K562 (cell line): Measurements from ENCODE around the gene ZNF512B. TPM values are rescaled to one million over a fixed set of nuclear protein-coding genes. Genes with fewer than 3 reads are reported as not detected.

Source experiments
- BCL6 ChIP-seq: fragments of 250-450 bp; sonication (Bioruptor Pico); IDR thresholded peaks from 2 replicates; pipeline ENCODE4 v1.4.0; 2020
- CBX8 ChIP-seq: fragments of 200-600 bp; sonication (generic); IDR thresholded peaks from 2 replicates; pipeline ENCODE4 v1.6.1; 2012; ENCODE audit warnings: borderline replicate concordance, mixed run types, low read depth, mild to moderate bottlenecking, moderate library complexity, mixed read lengths, low read length, control low read depth, inconsistent platforms; ENCODE audit not compliant: poor library complexity, severe bottlenecking; ENCODE audit errors: extremely low read depth
- KDM5B ChIP-seq: fragments of 200-600 bp; sonication (generic); IDR thresholded peaks from 2 replicates; pipeline ENCODE4 v1.6.1; 2012; ENCODE audit warnings: low read depth, mild to moderate bottlenecking, moderate library complexity, low read length, control low read depth, inconsistent platforms; ENCODE audit not compliant: insufficient replicate concordance
- PHF8 ChIP-seq: fragments of 200-600 bp; sonication (generic); IDR thresholded peaks from 2 replicates; pipeline ENCODE4 v1.6.1; 2012; ENCODE audit warnings: mixed run types, mild to moderate bottlenecking, inconsistent platforms, low read length, moderate library complexity, borderline replicate concordance
- POLR2AphosphoS5 ChIP-seq: IDR thresholded peaks from 2 replicates; pipeline ENCODE4 v1.6.1; 2011; ENCODE audit warnings: mild to moderate bottlenecking, low read depth, low read length, moderate library complexity; ENCODE audit not compliant: control insufficient read depth, insufficient read depth
- RBM22 ChIP-seq: fragments of 200-400 bp; formaldehyde crosslinking; IDR thresholded peaks from 2 replicates; pipeline ENCODE4 v1.6.1; 2018; ENCODE audit warnings: low read length, low read depth; ENCODE audit not compliant: poor library complexity, severe bottlenecking
- SAP30 ChIP-seq: fragments of 200-600 bp; sonication (generic); IDR thresholded peaks from 2 replicates; pipeline ENCODE4 v1.6.1; 2012; ENCODE audit warnings: borderline replicate concordance, low read depth, mild to moderate bottlenecking, moderate library complexity, low read length, control low read depth, inconsistent platforms; ENCODE audit not compliant: insufficient read depth, poor library complexity, severe bottlenecking
- SRSF7 ChIP-seq: fragments of 200-400 bp; formaldehyde crosslinking; optimal IDR thresholded peaks from 2 replicates; pipeline ENCODE3; 2017; ENCODE audit warnings: mild to moderate bottlenecking, low read depth, low read length
- TAF1 ChIP-seq: IDR thresholded peaks from 2 replicates; pipeline ENCODE4 v1.6.1; 2011; ENCODE audit warnings: mild to moderate bottlenecking, low read length, moderate library complexity; ENCODE audit not compliant: insufficient read depth, control insufficient read depth, severe bottlenecking; ENCODE audit errors: extremely low read depth
- TFAM ChIP-seq: fragments of 250-450 bp; sonication (Bioruptor Pico); conservative IDR thresholded peaks from 2 replicates; pipeline ENCODE4 v1.5.0; 2021; ENCODE audit warnings: mild to moderate bottlenecking, moderate library complexity
- TRIM24 ChIP-seq, 2 experiments: fragments of 450-650 bp; IDR thresholded peaks; 2 replicates each; pipeline ENCODE4 v1.6.1; 2016
- polyA plus RNA-seq, 8 experiments: library from polyadenylated mRNA; depleted of rRNA in 4 of 8; stranded (reverse) in 5 of 8; unstranded in 3 of 8; fragments of >200 nt; fragmentation: Nextera tagmentation in 2 of 8; fragmentation: Illumina TruSeq in 1 of 8; extraction: Ambion mirVana in 2 of 8; extraction: Trizol in 1 of 8; gene quantifications; 2 replicates each; pipeline versions ENCODE4 v1.2.1 to v1.2.3, GENCODE V29; 2011 to 2014; ENCODE audit warnings: inconsistent platforms in 1 of 8, missing spikeins in 1 of 8
- total RNA-seq, 7 experiments: library from RNA; depleted of rRNA in 6 of 7; stranded (reverse); fragments of >200 nt in 6 of 7; fragmentation: Illumina TruSeq in 2 of 7; extraction: Trizol in 2 of 7; gene quantifications; 2 replicates each; pipeline versions ENCODE4 v1.2.1 to v1.2.3, GENCODE V29; 2011 to 2021; ENCODE audit warnings: low replicate concordance in 1 of 7
- TF ChIP-seq, protein P1 (sequence below), 3 experiments: fragments of 200-800 bp in 1 of 3; fragments of 250-450 bp in 1 of 3; fragments of 450-650 bp in 1 of 3; sonication (Bioruptor Pico) in 1 of 3; sonication (Bioruptor generic) in 1 of 3; formaldehyde crosslinking in 1 of 3; IDR thresholded peaks; 2 replicates each; pipeline versions ENCODE4 v1.6.1 to v1.8.0; 2016 to 2022; ENCODE audit warnings: mild to moderate bottlenecking in 2 of 3, missing genetic modification characterization in 2 of 3, missing compliant biosample characterization in 1 of 3, moderate library complexity in 1 of 3
- TF ChIP-seq, protein P2 (sequence below), 2 experiments: fragments of 450-650 bp; conservative IDR thresholded peaks; 2 replicates each; pipeline ENCODE4 v1.6.1; 2017; ENCODE audit warnings: mild to moderate bottlenecking in 2 of 2, moderate library complexity in 2 of 2
- TF ChIP-seq, protein P3 (sequence below), 2 experiments: fragments of 150-350 bp in 1 of 2; IDR thresholded peaks; 2 replicates each; pipeline ENCODE4 v1.6.1; 2012 to 2016; ENCODE audit warnings: low read depth in 2 of 2, low read length in 2 of 2, mild to moderate bottlenecking in 1 of 2, moderate library complexity in 1 of 2

Gene ZNF512B
- total and polyA plus RNA-seq, 9 of the 15 experiments (the other 6 are each of a cell fraction or from before 2014, with no cell fraction given) = 0.01 to 27.8 (median 8.2) TPM

DNA sequence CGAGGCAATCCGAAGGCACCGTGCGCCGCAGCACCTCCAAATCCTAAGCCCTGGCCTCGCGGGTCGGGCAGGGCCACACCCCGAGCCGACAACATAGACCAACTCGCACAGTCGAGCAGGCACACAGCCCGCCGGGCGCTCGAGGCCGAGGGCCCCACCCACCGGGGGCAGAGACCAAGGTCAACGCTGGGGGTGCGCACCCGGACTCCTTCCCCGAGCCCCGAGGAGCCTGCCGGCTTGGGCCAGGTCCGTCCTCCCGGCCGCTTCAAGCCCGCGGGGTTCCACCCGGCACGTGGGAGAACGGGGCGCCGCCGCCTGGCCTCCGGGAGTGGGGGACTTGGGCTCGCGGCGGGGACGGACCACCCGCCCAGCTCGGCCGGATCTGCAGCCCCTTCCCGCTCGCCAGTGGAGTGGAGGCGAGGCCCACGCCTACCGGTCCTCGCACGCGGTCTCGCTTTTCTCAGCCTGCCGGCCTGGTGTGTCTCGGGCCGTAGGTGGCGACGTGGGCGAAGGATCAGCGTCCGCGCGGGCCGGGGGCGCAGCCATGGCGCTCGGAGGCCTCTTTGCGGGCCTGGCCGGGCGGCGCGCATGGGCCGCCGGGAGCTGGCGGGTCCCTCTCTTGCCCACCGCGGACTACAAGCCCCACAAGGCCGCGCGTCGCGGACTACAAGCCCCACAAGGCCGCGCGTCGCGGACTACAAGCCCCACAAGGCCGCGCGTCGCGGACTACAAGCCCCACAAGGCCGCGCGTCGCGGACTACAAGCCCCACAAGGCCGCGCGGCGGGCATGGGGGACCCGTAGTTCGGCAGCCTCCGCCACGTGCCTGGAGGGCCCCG is 13.7 kb downstream of the ZNF512B start, which contains the start of gene UCKL1 (continued):
- TF ChIP-seq TAF1 (peak; percentile 61), BCL6 (CRISPR knock-in tag) (peak; percentile 65), CBX8 (no peak), POLR2AphosphoS5 (peak; percentile 73), SRSF7 (no peak), KDM5B (peak; percentile 93), TFAM (CRISPR knock-in tag) (no peak), RBM22 (peak; percentile 83), SAP30 (peak; percentile 60), TRIM24 (IDR thresholded peaks at IDR 0.05) (0 out of 4 replicates have a peak, but pooled peaks of 1 of the 2 experiments have one; percentile 24), PHF8 (peak; percentile 94)
- TF ChIP-seq, protein P1, sequence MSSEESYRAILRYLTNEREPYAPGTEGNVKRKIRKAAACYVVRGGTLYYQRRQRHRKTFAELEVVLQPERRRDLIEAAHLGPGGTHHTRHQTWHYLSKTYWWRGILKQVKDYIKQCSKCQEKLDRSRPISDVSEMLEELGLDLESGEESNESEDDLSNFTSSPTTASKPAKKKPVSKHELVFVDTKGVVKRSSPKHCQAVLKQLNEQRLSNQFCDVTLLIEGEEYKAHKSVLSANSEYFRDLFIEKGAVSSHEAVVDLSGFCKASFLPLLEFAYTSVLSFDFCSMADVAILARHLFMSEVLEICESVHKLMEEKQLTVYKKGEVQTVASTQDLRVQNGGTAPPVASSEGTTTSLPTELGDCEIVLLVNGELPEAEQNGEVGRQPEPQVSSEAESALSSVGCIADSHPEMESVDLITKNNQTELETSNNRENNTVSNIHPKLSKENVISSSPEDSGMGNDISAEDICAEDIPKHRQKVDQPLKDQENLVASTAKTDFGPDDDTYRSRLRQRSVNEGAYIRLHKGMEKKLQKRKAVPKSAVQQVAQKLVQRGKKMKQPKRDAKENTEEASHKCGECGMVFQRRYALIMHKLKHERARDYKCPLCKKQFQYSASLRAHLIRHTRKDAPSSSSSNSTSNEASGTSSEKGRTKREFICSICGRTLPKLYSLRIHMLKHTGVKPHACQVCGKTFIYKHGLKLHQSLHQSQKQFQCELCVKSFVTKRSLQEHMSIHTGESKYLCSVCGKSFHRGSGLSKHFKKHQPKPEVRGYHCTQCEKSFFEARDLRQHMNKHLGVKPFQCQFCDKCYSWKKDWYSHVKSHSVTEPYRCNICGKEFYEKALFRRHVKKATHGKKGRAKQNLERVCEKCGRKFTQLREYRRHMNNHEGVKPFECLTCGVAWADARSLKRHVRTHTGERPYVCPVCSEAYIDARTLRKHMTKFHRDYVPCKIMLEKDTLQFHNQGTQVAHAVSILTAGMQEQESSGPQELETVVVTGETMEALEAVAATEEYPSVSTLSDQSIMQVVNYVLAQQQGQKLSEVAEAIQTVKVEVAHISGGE (CRISPR knock-in tag; IDR thresholded peaks at IDR 0.05) = peak in 2 of 3 experiments; percentile 50 to 89; a peak in 3 of 6 replicates
- TF ChIP-seq, protein P2, sequence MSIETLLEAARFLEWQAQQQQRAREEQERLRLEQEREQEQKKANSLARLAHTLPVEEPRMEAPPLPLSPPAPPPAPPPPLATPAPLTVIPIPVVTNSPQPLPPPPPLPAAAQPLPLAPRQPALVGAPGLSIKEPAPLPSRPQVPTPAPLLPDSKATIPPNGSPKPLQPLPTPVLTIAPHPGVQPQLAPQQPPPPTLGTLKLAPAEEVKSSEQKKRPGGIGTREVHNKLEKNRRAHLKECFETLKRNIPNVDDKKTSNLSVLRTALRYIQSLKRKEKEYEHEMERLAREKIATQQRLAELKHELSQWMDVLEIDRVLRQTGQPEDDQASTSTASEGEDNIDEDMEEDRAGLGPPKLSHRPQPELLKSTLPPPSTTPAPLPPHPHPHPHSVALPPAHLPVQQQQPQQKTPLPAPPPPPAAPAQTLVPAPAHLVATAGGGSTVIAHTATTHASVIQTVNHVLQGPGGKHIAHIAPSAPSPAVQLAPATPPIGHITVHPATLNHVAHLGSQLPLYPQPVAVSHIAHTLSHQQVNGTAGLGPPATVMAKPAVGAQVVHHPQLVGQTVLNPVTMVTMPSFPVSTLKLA (conservative IDR thresholded peaks at IDR 0.05) = peak in 1 of 2 experiments; percentile 99; a peak in 3 of 4 replicates
- TF ChIP-seq, protein P3, sequence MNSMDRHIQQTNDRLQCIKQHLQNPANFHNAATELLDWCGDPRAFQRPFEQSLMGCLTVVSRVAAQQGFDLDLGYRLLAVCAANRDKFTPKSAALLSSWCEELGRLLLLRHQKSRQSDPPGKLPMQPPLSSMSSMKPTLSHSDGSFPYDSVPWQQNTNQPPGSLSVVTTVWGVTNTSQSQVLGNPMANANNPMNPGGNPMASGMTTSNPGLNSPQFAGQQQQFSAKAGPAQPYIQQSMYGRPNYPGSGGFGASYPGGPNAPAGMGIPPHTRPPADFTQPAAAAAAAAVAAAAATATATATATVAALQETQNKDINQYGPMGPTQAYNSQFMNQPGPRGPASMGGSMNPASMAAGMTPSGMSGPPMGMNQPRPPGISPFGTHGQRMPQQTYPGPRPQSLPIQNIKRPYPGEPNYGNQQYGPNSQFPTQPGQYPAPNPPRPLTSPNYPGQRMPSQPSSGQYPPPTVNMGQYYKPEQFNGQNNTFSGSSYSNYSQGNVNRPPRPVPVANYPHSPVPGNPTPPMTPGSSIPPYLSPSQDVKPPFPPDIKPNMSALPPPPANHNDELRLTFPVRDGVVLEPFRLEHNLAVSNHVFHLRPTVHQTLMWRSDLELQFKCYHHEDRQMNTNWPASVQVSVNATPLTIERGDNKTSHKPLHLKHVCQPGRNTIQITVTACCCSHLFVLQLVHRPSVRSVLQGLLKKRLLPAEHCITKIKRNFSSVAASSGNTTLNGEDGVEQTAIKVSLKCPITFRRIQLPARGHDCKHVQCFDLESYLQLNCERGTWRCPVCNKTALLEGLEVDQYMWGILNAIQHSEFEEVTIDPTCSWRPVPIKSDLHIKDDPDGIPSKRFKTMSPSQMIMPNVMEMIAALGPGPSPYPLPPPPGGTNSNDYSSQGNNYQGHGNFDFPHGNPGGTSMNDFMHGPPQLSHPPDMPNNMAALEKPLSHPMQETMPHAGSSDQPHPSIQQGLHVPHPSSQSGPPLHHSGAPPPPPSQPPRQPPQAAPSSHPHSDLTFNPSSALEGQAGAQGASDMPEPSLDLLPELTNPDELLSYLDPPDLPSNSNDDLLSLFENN (IDR thresholded peaks at IDR 0.05; ENCODE audit: low read depth in 2 of 2, low read length in 2 of 2) = 0 out of 4 replicates have a peak, but pooled peaks of 1 of the 2 experiments have one; percentile 14
